HG02885 (cell line): ENCODE data around the gene MAP3K6.
A peak's percentile ranks its signal among the peaks of the same experiment; 100 is the strongest.

ENCODE experiments used
- ATAC-seq: cut with Tn5 transposase; IDR thresholded peaks from one replicate; pipeline ENCODE4 v1.9.1; 2021; ENCODE audit warnings: mild to moderate bottlenecking; ENCODE audit not compliant: unreplicated experiment, poor library complexity

Gene MAP3K6

GRCh38 chr1:27358038-27358927 lies 8.5 kb downstream of the MAP3K6 start:
- no peak for ATAC-seq

GRCh38 chr1:27357281-27358037 lies 9.3 kb downstream of the MAP3K6 start:
- ATAC-seq = no peak

DNA sequence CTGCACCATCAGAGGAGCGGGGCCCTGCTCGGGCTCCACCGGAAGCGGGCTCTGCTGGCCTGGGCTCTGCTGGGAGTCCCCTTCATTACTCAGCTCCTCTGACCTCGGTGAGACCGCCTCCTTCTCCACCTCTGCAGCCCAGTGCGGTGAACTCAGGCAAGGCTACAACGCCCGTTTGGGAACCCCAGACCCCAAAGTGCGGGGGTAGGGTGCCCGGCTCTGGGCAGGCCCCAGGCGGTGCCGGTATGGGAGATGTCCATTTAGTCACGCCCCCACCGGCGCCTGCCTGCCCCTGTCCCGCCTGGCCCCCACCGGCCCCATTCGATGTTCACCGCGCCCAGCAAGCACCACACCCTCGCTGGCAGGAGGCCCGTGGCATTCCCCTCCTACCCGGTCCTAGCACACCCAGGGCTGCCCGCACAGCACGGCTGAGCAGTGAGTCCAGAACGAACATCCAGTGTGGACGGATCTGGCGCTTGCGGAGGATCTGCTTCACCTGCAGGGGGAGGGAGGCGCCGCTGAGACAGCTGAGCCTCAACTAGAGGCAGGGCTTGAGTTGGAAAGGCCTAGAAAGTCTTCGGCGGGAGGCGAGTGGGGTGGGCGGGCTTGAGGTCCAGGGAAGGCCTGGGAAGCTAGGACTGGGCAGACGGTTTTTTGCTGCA lies 10.0 kb downstream of the MAP3K6 start:
- no peak for ATAC-seq

DNA sequence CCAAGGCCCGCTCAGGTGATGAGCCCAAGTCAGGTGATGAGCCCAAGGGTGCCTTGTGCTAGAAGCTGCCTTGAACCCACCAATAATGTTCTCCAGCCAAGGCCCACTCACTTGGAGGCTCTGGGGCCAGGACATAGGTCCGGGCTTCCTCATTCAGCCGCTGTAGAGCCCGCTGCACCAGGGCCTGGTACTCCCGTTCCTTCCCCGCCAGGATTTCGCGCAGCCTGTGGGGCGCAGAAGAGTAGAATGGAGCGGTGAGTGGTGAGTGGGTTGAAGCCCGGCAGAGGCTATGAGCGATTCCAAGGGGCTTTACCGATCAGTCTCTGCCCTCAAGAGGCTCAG lies 10.5 kb downstream of the MAP3K6 start:
- no peak for ATAC-seq

- ATAC-seq = no peak
Observed at GRCh38 chr1:27355683-27356082, 11.1 kb downstream of the MAP3K6 start.

- no peak for ATAC-seq
Observed at GRCh38 chr1:27353629-27354028, 13.1 kb downstream of the MAP3K6 start.

- ATAC-seq = no peak
Observed at GRCh38 chr1:27353166-27353565, 13.6 kb downstream of the MAP3K6 start.

DNA sequence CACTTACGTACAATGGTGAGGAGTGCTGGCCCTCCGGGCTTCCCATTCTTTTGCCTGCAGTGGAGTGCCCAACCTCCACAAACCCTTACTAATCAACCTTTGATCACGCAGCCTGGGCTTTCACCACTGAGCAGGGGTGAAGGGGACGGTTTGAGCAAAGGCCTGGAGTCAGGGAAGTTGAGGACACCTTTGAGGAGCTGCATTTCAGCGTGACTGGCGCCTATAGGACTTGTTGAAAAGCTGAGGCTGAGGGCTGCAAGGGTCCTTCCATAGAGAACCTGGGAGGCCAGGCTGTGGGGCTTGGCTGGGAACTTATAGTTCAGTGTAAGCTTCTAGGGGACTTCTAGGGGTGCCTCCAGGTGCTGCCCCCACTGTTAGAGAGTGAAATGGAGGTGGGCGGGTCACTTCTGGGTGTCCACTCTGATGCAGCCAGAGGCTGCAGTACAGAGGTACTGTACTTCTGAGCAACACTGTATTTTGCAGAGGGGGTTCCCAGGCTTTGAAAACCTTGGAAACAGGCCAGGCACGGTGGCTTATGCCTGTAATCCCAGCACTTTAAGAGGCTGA lies 15.1 kb downstream of the MAP3K6 start:
- no peak for ATAC-seq

- ATAC-seq = no peak
Observed at GRCh38 chr1:27350663-27351540, 15.9 kb downstream of the MAP3K6 start.

GRCh38 chr1:27349784-27350662 lies 16.7 kb downstream of the MAP3K6 start:
- no peak for ATAC-seq

DNA sequence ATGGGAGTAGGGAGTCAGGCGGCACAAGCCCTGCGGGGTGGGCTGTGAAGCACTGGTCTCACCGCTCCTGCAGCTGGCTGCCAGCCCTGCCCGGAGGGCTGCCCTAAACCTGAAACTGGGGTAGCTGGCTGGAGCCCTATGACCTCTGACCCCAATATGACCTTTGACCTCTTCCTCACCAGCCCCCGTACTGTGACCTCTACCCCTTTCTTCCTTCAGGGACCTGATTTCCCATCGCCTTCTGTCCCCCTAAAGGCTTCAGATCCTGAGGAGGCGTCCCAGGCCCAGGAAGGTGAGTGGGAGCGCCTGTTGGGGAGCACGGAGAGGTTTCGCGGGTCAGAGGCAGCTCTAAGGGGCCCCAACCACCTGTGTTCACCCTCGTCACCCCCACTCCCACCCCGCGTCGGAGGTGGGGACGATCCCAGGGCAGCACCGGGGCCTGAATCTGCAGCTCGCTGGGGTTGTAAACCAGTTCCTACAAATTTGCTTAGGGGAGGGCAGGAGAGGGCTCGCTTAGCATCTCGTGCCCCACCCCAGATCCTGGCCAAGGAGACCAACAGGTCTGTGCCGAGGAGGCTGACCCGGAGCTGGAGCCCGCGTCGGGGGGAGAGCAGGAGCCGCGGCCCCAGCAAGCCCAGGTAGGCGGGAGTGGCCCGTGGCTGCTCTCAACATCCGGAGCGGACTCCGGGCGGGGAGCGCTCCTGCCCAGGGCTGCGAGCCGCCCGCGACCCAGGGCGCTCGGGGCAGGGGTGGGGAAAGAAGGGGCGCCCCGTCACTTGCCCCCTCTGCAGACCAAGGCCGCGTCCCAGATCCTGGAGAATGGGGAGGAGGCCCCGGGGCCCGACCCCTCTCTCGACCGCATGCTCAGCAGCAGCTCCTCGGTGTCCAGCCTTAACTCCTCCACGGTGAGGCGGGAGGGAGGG lies 17.6 kb downstream of the MAP3K6 start:
- no peak for ATAC-seq

DNA sequence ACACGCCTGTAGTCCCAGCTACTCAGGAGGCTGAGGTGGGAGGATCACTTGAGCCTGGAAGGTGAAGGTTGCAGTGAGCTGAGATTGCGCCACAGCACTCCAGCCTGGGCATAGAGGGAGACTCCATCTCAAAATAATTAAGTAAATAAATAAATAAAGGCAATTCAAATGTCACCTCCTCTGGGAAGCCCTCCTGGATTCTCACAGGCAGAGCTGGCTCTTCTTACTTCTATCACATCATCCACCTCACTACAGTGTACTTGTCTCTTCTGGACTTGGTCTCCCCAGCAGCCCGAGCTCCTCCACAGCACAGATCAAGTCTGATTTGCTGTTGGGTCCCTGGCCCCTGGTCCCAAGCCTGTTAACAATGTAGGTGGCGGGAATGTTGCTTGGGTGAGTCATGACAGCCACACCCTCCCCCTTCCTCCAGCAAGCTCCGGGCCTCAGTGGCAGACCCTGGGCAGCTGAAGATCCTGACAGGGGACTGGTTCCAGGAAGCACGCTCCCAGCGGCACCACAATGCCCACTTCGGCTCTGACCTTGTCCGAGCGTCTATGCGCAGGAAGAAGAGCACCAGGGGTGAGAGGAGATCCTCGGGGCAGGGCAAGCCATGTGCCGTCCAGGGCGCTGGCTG lies 19.7 kb downstream of the MAP3K6 start:
- ATAC-seq = no peak

GRCh38 chr1:27346357-27346756 lies 20.4 kb downstream of the MAP3K6 start:
- no peak for ATAC-seq

- no peak for ATAC-seq
Observed at GRCh38 chr1:27345272-27345671, 21.5 kb downstream of the MAP3K6 start.

GRCh38 chr1:27343639-27344025 lies 23.1 kb downstream of the MAP3K6 start:
- ATAC-seq = no peak

- ATAC-seq = peak; percentile 51
Observed at GRCh38 chr1:27342778-27343638, 23.8 kb downstream of the MAP3K6 start.

- ATAC-seq = no peak
Observed at GRCh38 chr1:27342391-27342777, 24.4 kb downstream of the MAP3K6 start.
